Measurements from ENCODE around the gene STIP1. TPM values are rescaled to one million over a fixed set of nuclear protein-coding genes. Genes with fewer than 3 reads are reported as not detected.
A peak's percentile ranks its signal among the peaks of the same experiment; 100 is the strongest.

The STIP1 gene
- total and polyA plus RNA-seq, 4 experiments from 2014 or later = 37.1 to 106 (median 98.1) TPM

GRCh38 chr11:64144587-64145472 lies 41.1 kb upstream of the STIP1 start:
- Histone ChIP-seq H3K36me3 (ENCODE audit: insufficient read depth, low read length) (no peaks in the 10 kb centered on the region), H3K27me3 (ENCODE audit: insufficient read depth, low read length) (no peaks in the 10 kb centered on the region), H3K9me3 (ENCODE audit: control insufficient read depth in 1 of 2, low read length in 2 of 2) (no peaks in the 10 kb centered on the region), H3K27ac (ENCODE audit: low read depth, low read length) (no peak overlapping the region), H3K4me1 (ENCODE audit: insufficient read depth, low read length) (no peaks in the 10 kb centered on the region), H3K4me3 (ENCODE audit: low read length in 2 of 2) (no peak overlapping the region)
- peaks cover 8 to 13% (median 9%) of the 10 kb centered on the region in 4 donors for H3K4me1 Mint-ChIP-seq
- H3K36me3 Mint-ChIP-seq = no peaks in the 10 kb centered on the region
- intact Hi-C loops (cut with micrococcal nuclease) = no loop called here
- DNase-seq = no peak
- ChIA-PET CTCF (ENCODE audit: partially characterized antibody) (interaction anchor here (1.0 to 1.4 kb wide), 3 partner anchors 40 to 144 kb away, joined by 3 to 5 read pairs (median 3); no protein-coding TSS in a partner anchor), POLR2A (ENCODE audit: partially characterized antibody) (interaction anchor here (0.8 kb wide), 1 partner anchor 159 kb away, joined by 3 read pairs; no protein-coding TSS in a partner anchor)
- no peak overlapping the region for H3K27ac Mint-ChIP-seq
- H3K27me3 Mint-ChIP-seq = no peaks in the 10 kb centered on the region
- H3K9me3 Mint-ChIP-seq = no peaks in the 10 kb centered on the region
- no peak overlapping the region for H3K4me3 Mint-ChIP-seq

- H3K27me3 ChIP-seq (ENCODE audit: insufficient read depth, low read length) = no peaks in the 10 kb centered on the region
- Mint-ChIP-seq H3K27me3 (no peaks in the 10 kb centered on the region), H3K36me3 (no peaks in the 10 kb centered on the region), H3K27ac (peak overlapping the region in 2 of 7 donors; percentile 35 to 70), H3K4me1 (peaks cover 8 to 13% (median 9%) of the 10 kb centered on the region in 4 donors), H3K4me3 (no peak overlapping the region), H3K9me3 (no peaks in the 10 kb centered on the region)
- intact Hi-C loops (cut with micrococcal nuclease) = no loop called here
- no peaks in the 10 kb centered on the region for H3K9me3 ChIP-seq (ENCODE audit: control insufficient read depth in 1 of 2, low read length in 2 of 2)
- DNase-seq = peak; percentile 52 to 59 (median 56)
- H3K27ac ChIP-seq (ENCODE audit: low read depth, low read length) = no peak overlapping the region
- CTCF ChIA-PET (ENCODE audit: partially characterized antibody) = interaction anchor here (0.8 to 7.7 kb wide), 5 partner anchors 27 to 309 kb away, joined by 3 to 114 read pairs (median 3); no protein-coding TSS in a partner anchor
- H3K4me1 ChIP-seq (ENCODE audit: insufficient read depth, low read length) = no peaks in the 10 kb centered on the region
- POLR2A ChIA-PET (ENCODE audit: partially characterized antibody) = interaction anchor here (1.4 kb wide), 1 partner anchor 146 kb away, joined by 3 read pairs; no protein-coding TSS in a partner anchor
- no peak overlapping the region for H3K4me3 ChIP-seq (ENCODE audit: low read length in 2 of 2)
- H3K36me3 ChIP-seq (ENCODE audit: insufficient read depth, low read length) = no peaks in the 10 kb centered on the region
Measured at GRCh38 chr11:64146036-64146955, 39.7 kb upstream of the STIP1 start.

GRCh38 chr11:64148226-64148916 lies 37.6 kb upstream of the STIP1 start:
- Histone ChIP-seq H3K27me3 (ENCODE audit: insufficient read depth, low read length) (no peaks in the 10 kb centered on the region), H3K36me3 (ENCODE audit: insufficient read depth, low read length) (no peaks in the 10 kb centered on the region), H3K9me3 (ENCODE audit: control insufficient read depth in 1 of 2, low read length in 2 of 2) (no peaks in the 10 kb centered on the region), H3K27ac (ENCODE audit: low read depth, low read length) (no peak overlapping the region), H3K4me3 (ENCODE audit: low read length in 2 of 2) (no peak overlapping the region), H3K4me1 (ENCODE audit: insufficient read depth, low read length) (no peaks in the 10 kb centered on the region)
- DNase-seq = peak; percentile 57 to 66 (median 63)
- peaks cover 8 to 13% (median 9%) of the 10 kb centered on the region in 4 donors for H3K4me1 Mint-ChIP-seq
- intact Hi-C loops (cut with micrococcal nuclease) = loop anchor here (1.0 kb wide), 3 partner anchors 148 to 380 kb away; partner anchors contain the start of gene ZFTA
- H3K36me3 Mint-ChIP-seq = no peaks in the 10 kb centered on the region
- H3K27me3 Mint-ChIP-seq = no peaks in the 10 kb centered on the region
- H3K4me3 Mint-ChIP-seq = no peak overlapping the region
- no peak overlapping the region for H3K27ac Mint-ChIP-seq
- H3K9me3 Mint-ChIP-seq = no peaks in the 10 kb centered on the region
- CTCF ChIA-PET (ENCODE audit: partially characterized antibody) = interaction anchor here (0.8 to 7.7 kb wide), 11 partner anchors 13 to 382 kb away, joined by 3 to 114 read pairs (median 4); partner anchors contain the start of gene MARK2
- POLR2A ChIA-PET (ENCODE audit: partially characterized antibody) = interaction anchor here (0.6 to 1.4 kb wide), 4 partner anchors 135 to 333 kb away, joined by 3 to 8 read pairs (median 4); no protein-coding TSS in a partner anchor

DNA sequence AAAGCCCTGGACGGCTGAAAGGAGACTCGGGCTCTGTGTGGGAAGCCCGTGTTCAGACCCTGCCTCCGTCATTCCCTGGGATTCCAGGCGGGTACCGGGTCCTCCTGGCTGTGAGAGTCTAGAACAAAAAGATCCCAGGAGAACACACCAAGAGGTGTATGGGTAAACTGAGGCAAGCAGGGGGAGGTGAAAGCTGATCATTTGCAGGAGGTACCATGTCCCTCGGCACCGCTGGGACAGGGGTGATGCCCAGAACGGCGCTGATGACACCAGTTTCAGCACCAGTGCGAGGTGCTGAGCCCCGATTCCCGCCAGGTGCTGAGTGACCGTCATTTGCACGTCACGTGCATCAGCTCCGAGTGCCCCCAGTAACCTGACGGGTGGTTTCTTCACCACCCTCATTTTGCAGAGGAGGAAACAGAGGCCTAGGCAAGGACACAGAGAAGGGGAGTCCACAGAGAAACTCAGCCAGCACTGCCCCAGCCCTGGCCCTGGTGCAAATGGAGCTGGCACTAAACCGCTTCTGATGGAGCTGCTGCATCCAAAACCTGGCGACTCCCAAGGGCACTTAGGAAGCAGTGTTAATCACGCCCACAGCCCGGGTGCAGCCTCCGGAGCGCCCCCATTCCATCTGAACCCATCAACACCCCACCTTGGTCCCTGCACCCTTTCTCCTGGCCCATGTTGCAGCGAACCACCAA lies 36.9 kb upstream of the STIP1 start:
- ChIA-PET CTCF (ENCODE audit: partially characterized antibody) (interaction anchor here (0.8 to 7.7 kb wide), 14 partner anchors 8 to 462 kb away, joined by 3 to 114 read pairs (median 4); partner anchors contain the start of gene MARK2), POLR2A (ENCODE audit: partially characterized antibody) (interaction anchor here (0.7 to 1.4 kb wide), 2 partner anchors 149 kb away, joined by 3 to 8 read pairs; no protein-coding TSS in a partner anchor)
- H3K27me3 ChIP-seq (ENCODE audit: insufficient read depth, low read length) = no peaks in the 10 kb centered on the region
- no peak overlapping the region for H3K4me3 Mint-ChIP-seq
- no peaks in the 10 kb centered on the region for H3K9me3 Mint-ChIP-seq
- H3K27me3 Mint-ChIP-seq = no peaks in the 10 kb centered on the region
- no peaks in the 10 kb centered on the region for H3K36me3 ChIP-seq (ENCODE audit: insufficient read depth, low read length)
- H3K27ac ChIP-seq (ENCODE audit: low read depth, low read length) = no peak overlapping the region
- no peaks in the 10 kb centered on the region for H3K36me3 Mint-ChIP-seq
- H3K27ac Mint-ChIP-seq = no peak overlapping the region
- intact Hi-C loops (cut with micrococcal nuclease) = loop anchor here (1.0 kb wide), 3 partner anchors 149 to 381 kb away; partner anchors contain the start of gene ZFTA
- H3K4me3 ChIP-seq (ENCODE audit: low read length in 2 of 2) = no peak overlapping the region
- no peaks in the 10 kb centered on the region for H3K4me1 ChIP-seq (ENCODE audit: insufficient read depth, low read length)
- peaks cover 2 to 8% (median 4%) of the 10 kb centered on the region in 4 donors for H3K4me1 Mint-ChIP-seq
- DNase-seq = no peak
- no peaks in the 10 kb centered on the region for H3K9me3 ChIP-seq (ENCODE audit: control insufficient read depth in 1 of 2, low read length in 2 of 2)

DNA sequence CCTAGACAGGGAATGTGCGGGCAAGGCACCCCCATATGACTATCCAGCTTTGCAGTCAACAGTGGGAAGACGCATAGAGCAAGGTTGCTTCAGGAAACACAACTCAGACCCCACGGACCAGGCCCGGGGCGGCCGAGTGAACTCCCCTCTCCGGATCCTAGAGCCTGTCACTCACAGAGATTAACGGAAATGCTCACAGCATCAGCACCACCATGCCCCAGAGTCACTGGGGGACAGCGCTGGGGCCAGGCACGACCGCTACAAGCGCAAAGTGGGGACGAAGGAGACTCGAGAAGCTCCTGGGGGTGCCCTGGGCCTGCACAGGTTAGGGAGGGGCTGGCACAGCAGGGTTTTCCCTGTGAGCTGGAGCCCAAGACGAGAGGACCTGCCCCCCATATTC lies 35.9 kb upstream of the STIP1 start:
- H3K4me3 Mint-ChIP-seq = no peak overlapping the region
- Histone ChIP-seq H3K36me3 (ENCODE audit: insufficient read depth, low read length) (no peaks in the 10 kb centered on the region), H3K9me3 (ENCODE audit: control insufficient read depth in 1 of 2, low read length in 2 of 2) (no peaks in the 10 kb centered on the region), H3K27me3 (ENCODE audit: insufficient read depth, low read length) (no peaks in the 10 kb centered on the region), H3K4me3 (ENCODE audit: low read length in 2 of 2) (no peak overlapping the region), H3K4me1 (ENCODE audit: insufficient read depth, low read length) (no peaks in the 10 kb centered on the region), H3K27ac (ENCODE audit: low read depth, low read length) (no peak overlapping the region)
- CTCF ChIA-PET (ENCODE audit: partially characterized antibody) = interaction anchor here (0.9 to 7.7 kb wide), 11 partner anchors 9 to 463 kb away, joined by 3 to 114 read pairs (median 4); partner anchors contain the start of gene MARK2
- no peaks in the 10 kb centered on the region for H3K9me3 Mint-ChIP-seq
- H3K27ac Mint-ChIP-seq = no peak overlapping the region
- POLR2A ChIA-PET (ENCODE audit: partially characterized antibody) = interaction anchor here (0.7 to 3.0 kb wide), 2 partner anchors 149 to 150 kb away, joined by 3 to 10 read pairs; no protein-coding TSS in a partner anchor
- no peak for DNase-seq
- peaks cover 2 to 6% (median 4%) of the 10 kb centered on the region in 4 donors for H3K4me1 Mint-ChIP-seq
- H3K27me3 Mint-ChIP-seq = no peaks in the 10 kb centered on the region
- H3K36me3 Mint-ChIP-seq = no peaks in the 10 kb centered on the region
- intact Hi-C loops (cut with micrococcal nuclease) = no loop called here

Data from CD4-positive, alpha-beta memory T cell (primary cell).